T-helper 22 cell (primary cell): ENCODE results near the gene CAMK1D.
"Not testable (repeated sequence)": the region's sequence is repeated elsewhere in the genome, so short reads cannot be mapped to it uniquely, and the experiment has no call there.

Experiments
- DNase-seq: peaks from one replicate; pipeline ENCODE4 v3.0.0-alpha.2; 2020; ENCODE audit warnings: low read depth

CAMK1D gene

DNA sequence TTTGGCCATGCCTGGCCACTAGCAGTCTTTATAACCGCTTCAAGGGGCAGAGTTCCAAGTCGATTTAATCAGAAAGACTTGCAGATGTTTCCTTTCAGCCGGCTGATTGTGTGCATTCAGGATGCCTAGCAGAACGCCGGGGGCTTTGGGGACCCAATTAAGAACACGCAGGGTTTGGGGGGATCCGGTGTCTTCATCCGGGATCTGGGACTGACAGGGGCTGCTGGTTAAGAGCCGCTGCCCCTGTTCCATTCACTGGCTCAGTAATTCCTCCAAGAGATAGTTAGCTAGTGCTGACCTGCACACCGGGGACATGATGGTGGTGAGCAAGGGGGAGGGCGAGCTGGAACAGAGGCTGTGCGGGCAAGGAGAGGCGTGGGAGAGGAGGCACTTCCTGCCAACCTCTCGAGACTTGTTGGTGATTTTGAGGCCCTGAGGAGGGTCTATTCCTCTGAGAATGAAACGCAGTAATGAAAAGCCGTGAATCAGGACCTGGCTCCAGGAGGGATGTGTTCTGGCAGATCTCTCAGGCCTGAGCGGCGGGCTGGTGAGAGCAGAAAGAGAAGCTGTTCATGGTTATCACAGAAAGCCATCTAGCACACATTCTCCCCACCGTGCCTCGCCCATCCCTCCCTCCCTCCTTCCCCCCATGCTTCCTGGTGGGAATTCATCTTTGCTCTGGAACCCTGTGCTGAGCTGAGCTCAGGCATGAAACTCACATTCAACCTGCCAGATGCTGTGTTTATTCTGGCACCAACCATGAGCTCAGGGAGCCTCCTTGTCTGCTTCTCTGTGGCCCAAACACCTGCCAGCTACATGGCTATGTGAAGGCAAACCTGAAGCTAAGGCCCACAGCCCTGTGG is 500.2 kb downstream of the CAMK1D start:
- DNase-seq = no peak

DNA sequence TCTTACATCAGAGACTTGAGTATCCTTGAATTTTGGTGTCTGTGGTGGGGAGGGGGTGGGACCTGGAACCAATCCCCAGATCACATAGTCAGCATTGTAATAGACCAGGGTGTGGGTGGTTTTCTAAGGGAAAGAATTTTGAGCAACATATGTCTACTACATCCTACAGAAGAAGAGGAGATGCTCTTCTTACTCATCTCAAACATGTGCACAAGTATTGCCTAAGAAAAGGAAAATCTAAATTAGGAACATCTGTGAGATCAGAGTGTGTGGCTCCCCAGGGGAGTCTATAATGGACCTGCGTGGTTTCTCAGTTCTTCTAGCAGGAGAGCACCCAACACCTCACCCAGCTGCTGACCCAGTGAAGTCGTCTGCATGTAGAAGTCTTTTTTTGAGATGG is 503.3 kb downstream of the CAMK1D start:
- no peak for DNase-seq

DNA sequence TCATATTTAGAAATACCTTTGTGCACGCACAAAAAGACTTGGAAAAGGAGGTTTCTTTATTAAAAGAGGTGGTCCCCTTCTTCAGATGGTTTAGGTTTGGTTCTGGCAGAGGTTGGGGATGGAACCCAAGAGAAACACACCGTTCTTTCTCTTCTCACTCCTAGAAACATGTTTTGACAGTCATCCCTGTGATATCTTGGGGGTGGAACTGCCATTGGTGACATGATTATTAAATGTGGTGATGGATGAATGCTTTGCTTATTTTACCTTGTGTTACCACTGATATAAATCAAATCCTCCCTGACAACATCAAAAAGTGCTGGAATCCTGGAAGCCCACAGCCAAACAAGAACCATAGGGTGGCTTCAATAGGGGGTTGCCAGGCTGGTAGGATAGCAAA is 505.6 kb downstream of the CAMK1D start:
- no peak for DNase-seq

- no peak for DNase-seq
Observed at GRCh38 chr10:12862459-12862858, 513.1 kb downstream of the CAMK1D start.

- not testable (repeated sequence) for DNase-seq
Observed at GRCh38 chr10:12865515-12865914, 516.2 kb downstream of the CAMK1D start.

DNA sequence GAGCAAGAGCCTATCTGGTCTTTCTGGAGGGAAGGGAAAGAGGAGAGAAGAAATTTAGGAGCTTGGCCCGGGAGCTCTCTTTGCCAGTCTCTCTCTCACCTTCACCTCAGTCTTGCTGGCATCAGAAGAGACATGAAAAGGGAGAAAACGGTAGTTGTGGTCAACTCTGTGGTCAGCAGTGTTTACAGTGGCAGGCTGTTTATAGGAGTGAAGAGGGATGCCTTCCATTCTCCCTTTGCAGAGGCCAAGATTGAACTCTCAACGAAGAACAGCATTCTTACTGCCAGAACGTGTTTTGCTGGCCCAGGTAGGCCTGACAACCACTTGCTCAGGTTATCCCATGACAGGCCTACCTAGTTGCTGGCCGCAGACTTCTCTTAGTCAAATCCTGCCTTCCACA is 518.9 kb downstream of the CAMK1D start:
- DNase-seq = no peak

DNA sequence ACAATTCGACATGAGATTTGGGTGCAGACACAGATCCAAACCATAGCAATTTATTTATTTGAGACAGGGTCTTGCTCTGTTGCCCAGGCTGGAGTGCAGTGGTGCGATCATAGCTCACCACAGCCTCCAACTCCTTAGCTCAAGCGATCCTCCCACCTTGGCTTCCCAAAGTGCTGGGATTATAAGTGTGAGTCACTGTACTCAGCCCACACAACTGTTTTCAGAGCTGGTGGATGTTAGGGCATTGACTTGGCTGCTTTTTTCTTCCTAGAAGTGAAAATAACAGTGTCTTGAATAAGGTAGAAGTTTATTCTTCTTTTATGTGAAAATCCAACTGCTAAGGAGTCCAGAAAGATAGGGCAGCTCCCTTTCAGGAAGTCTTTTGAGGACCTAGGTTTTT is 520.1 kb downstream of the CAMK1D start:
- no peak for DNase-seq

DNA sequence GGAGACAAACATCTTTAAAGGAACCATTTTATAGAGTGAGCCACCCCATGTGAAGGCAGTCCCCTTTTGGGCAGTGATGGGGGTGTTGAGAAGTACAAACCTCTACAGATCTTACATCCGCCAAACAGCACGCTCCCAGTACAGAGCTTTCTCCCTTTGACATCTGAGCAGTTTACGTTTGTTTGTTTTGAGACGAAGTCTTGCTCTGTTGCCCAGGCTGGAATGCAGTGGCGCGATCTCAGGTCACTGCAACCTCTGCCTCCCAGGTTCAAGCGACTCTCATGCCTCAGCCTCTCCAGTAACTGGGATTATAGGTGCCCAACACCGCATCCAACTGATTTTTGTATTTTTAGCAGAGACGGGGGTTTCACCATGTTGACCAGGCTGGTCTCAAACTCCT is 523.2 kb downstream of the CAMK1D start:
- DNase-seq = no peak

GRCh38 chr10:12873172-12873571 is 523.8 kb downstream of the CAMK1D start:
- DNase-seq = no peak

DNA sequence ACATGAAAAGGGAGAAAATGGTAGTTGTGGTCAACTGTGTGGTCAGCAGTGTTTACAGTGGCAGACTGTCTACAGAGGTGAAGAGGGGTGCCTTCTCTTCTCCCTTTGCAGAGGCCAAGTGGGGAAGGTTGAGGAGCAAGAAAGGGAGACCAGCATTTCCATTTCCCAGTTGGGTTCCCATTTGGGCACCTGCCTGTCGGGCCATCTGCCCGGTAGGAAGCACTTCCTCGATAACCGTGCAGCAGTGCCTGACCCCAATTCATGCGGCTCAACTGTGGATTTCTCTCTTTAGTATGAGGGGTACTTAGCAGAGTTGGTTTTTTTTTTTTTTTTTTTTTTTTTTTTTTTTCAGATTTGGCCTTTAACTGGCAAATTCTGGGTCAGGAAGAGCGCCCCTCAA is 525.2 kb downstream of the CAMK1D start:
- no peak for DNase-seq

DNA sequence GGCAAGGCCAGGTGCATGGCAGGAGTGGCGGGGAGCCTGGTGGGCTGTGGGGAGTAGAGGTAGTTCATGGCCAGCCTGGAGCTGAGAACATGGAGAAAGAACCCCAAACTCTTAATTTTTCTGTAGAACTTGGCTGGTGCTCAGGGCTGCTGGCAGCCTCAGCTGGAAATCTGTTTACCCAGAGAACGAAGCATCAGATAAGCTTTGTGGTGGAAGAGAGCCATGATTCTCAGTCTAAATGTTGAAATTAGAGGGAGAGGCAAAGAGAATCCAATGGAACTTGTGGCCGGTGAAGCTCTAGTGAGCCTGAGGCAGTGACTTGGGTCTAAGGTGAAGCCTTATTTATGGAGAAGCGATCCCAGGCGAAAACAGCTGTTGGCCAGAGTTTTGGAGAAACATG is 525.8 kb downstream of the CAMK1D start:
- no peak for DNase-seq

GRCh38 chr10:12876266-12876665 is 526.9 kb downstream of the CAMK1D start:
- DNase-seq = no peak

DNA sequence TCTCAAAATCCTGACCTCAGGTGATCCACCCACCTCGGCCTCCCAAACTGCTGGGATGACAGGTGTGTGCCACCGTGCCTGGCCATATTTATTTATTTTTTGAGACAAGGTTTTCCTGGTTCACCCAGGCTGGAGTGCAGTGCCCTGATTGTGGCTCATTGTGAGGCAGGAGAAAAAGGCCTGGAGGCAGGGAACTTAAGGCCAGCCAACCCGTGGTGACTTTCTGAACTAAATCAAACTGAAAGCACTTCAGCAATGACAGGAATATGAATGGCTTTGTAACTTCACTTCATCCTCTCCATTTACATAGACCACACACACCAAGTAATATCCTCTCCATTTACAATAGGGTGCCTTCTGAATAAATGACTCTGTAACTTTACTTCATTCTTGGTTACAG is 527.8 kb downstream of the CAMK1D start:
- DNase-seq = no peak

DNA sequence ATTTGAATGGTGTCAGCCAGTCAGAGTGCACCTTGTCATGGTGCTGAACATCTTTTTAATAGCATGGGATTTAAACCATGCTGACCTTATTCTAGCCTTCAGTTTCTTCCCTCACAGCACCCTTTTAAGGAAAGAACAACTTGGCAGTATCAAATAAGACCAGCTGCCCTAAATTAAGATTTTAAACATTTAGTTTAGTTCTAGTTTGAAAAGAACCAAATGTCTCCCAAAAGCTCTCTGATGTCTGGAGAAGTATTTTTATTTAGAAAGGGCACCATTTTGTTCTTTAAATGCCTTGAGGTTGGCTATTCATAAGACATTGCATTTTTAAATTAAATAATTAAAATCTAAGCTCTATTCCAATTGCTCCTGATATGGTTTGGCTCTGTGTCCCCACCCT is 531.1 kb downstream of the CAMK1D start:
- no peak for DNase-seq

GRCh38 chr10:12884851-12885250 is 535.5 kb downstream of the CAMK1D start:
- DNase-seq = no peak
